Measurements from ENCODE around the gene SORCS3.

The SORCS3 gene

DNA sequence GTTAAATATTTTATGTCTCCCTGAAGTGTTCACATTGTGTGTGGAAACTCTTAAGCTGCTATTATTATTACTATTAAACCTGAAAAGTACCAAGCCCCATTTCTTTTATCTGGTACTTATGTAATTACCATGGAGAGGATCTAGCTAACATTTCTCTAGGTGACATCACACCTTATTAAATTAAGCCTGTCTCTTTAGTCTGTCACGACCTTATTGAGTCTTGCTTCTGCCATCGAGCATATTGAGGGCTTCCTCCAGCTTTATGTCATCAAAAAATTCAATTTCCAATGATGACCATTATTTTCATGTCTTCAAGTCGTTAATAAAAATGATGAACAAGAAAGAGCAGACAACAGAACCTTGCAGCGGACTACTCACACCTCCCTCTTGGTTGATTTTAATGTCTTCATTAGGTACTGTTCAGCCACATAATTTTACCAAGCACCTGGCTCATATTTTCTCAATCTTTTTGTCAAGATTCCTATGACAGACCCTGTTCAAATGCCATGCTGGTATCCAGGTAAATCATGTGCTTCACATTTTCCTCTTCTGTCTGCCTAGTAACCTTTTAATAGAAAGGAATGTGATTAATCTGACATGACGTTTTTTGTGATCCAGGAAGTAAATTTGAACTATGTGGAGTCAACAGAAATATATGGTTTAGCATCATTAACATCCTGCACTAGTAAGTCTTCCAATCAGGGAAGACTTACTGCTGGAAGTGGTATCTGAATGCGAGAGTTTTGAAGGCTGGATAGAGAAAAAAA, 556.7 kb downstream of the SORCS3 start:
- no peak for DNase-seq

DNA sequence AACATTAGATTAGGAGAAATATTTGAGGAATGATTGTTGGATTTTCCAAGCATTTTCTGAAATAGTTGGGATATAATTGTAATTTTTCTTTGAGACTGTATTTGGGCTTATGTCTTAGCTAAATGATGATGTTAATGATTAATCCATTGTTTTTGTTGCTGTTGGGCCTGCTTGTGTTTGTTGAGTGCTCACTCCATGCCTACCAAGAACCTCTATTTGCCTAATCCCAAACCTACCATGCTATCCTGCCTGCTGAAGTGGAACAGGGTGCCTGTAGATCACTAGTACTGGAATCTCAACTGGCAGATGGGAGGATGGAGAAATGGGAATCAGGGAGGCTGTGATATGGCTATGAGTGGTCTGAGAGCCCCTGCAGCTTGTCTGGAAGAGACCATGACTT, 565.5 kb downstream of the SORCS3 start:
- DNase-seq: no peak

DNA sequence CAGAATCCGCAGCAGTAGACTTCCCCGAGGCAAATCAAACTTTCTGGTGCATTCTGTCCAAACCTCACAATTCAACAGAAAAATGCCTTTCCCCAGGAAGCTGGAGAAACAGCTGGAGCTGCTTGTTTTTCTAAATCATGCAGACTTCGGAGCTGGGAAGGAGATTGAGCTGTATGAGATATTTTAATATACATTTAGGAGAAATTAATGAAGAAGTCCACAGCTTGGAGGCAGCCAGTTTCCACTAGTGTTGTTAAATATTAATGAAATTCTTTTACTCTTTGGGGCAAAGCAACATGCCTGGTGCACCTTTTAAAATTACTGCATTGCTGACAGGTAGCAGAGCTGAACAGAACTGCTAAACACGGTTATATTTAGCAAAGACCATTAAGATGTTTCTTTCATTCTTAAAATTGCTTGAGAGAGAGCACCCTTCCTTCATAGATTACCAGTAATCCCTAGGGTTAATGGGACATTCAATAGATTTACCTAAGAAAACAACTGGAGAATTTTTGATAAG, 566.4 kb downstream of the SORCS3 start:
- no peak for DNase-seq

DNA sequence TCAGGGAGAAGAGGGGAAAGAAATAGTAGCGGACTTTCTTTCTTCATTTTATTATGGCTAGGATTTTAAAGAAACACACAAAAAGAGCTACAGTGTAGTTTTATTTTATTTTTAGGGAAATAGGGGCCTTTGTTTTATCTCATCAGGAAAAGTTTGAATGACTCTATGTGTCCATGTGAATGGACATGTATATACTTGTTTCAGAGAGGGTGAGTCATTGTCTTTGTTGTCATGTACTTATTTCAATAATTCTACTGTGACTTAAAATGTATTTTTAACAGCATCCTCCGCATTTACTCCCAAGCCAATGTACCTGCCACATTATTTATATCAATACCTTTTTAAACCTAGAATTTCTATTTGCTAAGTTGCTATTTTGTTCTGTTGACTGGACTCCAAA, 569.5 kb downstream of the SORCS3 start:
- no peak for DNase-seq

DNA sequence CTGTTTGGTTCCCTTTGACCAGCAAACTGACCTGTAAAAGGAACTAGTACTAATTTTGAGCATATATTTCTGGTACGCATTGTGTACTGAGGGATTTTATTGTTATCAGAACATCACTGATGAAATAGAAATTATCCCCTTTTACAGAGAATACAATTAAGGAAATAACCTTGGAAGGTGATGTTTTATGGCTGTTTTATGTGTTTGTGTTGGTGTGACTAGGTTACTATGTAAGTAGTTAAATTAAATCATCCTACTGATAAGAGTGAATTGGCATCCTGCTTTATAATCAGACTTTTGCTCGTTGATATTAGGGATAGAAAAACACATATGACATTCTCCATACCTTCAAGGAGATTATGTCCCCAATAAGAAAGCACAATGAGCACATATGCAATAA, 596.6 kb downstream of the SORCS3 start:
- no peak for DNase-seq

DNA sequence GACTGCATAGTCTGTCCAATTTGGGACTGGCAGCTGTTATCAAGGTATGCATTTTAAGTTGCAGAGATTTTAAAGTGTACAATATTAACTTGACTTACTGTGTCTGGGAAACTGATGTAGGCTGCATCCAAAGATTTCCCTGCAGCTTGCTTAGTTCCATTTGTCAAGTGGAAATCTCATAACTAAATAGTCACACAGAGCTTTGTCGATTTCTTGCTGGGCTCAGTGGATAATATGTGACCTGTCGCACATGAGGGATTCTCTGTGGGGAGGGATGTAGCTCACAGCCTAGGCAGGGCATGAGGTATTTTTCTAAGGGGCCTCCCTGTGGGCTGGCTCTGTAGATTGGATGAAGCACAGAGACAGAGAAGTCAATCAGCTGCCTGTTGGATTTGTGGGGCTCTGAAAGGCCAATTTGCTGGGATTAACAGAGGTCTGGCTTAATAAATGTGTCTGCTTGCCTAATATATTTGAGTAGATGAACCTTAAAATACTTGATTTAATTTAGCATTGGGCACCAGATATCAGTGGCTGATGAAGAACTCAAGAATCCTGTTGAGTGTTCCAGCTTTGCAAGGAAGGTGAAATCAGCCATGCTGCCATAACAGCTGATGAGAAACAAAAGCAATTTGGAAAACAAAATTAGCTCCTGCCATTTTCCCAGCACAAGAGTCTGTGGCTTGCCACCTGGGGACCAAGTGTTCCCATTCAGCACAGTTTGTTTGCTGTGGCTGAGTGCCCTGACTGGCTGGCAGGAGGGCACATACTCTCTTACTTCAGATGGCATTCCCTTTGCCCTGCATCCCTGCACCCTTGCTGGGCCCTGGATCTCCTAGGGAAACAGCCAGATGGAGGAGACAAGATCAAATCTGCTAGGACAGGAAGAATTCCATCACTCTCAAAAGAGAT, 598.5 kb downstream of the SORCS3 start:
- DNase-seq: no peak

DNA sequence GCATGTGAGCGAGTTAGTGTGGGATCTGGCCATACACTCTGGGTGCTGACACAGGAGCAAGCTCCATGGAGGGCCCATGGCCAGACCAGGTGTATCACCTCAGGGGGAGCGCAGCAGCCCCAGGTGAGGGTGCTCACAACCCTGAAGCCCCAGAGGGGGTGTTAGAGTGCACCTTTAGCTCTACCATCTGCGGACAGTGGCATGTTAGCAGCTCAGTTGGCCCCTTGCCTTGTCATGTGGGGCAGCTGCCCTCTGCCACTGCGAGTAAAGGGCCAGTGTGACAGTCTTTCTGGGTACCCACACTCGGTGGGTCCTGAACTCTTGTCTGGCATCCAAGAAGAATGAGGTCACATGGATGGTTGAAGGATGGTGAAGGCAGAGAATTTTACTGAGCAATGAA, 600.2 kb downstream of the SORCS3 start:
- DNase-seq: no peak

DNA sequence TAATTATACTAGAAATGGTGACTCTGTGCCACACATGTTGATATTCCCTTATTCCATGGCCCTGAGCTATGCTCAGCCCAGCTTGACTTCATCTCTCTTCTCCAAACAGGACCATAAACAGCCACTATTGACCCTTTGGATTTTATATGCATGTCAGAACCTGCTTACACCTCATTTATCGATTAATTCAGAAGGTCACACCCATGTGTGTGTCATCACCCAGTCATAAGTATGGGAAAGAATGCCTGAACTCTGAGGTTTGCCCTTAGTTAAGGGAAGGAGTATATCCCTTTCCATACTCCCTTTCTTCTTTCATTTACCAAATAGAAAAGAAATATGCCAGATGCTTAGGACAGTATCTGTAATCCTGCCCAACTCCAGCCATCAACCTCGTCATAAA, 602.3 kb downstream of the SORCS3 start:
- no peak for DNase-seq

DNA sequence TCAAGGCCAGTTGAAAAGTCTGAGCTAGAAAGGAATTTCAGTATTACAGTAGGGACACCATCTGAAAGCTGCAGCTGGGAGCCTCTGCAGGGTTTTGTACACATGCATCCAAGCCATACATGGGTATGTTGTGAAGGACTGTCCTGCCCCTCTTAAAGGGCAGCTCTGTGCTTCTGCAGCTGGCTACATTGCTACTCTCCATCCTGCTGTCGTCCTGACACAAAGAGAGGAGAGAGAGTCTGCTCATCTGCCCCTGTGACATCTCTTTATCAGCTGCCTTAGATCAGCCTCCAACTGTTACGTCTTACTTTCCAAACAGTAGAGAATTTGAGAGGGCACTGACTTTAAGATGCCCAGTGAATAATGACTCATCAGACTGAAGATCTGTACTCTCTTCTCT, 602.7 kb downstream of the SORCS3 start:
- no peak for DNase-seq

DNA sequence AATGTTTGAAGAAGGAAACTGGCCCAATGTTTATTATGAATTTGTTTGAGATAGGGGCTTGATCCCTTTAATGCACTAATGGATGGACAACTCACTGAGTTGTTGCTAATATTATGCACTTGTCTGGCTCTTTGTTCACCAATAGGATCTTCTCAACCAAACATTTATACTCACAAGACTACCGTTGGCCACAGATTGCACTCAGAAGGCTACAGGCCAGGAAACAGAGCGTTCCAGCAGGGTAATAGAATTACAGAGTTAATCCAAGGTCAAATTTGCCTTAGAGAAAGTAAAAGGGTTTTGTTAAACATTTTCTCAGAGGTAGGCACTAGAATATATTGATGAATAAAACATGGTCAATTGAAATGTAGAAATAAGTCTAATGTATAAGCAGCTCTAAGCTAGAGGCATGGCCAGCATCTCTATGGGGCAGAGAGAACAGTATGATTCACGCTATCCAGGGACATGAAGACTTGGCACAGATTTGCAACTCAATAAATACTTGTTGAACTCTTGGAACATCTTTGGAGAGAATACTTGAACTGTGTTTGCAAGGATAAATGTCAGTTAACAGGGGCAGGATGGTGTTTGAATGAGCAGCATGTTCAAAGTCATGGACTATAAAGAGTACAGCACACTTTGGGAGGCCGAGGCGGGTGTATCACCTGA, 606.9 kb downstream of the SORCS3 start:
- DNase-seq: no peak

DNA sequence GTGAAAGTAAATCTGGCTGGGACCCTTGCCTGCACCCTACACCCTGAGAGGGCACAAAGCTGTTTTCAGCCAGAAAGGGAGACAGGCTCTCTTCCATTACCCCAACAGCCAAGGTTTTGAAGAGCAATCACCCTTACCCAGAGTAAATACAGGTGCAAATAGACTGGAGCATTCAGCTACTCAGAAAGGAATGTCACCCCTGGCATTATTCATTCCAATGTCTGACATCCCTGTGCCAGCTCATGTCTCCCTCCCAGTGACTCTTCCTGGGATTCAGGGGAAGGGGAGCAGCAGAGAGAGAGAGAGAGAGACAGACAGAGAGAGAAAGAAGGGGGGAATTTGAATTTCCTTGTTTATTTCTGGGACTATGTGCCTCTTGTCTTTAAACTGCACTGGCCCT, 611.8 kb downstream of the SORCS3 start:
- no peak for DNase-seq

DNA sequence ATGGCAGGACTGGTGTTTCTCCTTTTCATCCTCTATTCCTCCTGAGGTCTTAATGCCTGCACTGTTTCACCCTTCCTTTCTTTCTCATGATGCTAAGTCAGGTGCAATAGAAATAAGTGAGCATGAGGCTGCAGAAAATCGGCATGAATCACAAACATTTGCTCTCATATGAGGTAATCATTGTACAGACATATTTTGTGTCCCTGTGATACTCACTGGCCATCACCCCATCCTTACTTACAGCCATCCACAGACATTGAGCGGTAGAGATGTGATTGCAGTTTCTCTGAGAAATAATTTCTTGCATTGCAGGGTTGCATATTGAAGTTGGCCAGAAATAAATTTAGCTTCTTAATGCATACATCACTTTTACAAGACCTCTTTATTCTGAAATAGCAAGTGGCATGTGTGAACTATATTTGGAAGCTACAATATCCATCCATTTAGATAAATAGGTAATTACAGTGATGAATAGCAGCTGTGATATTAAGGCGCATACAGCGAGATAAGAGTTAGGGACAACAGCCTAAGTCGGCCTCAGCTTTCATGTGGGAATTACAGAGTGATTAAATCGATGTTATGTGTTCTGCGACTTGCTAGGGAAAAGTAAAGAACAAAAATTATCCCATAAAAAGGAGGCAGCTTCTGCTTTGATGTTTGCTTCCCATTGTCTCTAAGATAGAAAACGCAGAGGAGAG, 612.6 kb downstream of the SORCS3 start:
- DNase-seq: no peak

DNA sequence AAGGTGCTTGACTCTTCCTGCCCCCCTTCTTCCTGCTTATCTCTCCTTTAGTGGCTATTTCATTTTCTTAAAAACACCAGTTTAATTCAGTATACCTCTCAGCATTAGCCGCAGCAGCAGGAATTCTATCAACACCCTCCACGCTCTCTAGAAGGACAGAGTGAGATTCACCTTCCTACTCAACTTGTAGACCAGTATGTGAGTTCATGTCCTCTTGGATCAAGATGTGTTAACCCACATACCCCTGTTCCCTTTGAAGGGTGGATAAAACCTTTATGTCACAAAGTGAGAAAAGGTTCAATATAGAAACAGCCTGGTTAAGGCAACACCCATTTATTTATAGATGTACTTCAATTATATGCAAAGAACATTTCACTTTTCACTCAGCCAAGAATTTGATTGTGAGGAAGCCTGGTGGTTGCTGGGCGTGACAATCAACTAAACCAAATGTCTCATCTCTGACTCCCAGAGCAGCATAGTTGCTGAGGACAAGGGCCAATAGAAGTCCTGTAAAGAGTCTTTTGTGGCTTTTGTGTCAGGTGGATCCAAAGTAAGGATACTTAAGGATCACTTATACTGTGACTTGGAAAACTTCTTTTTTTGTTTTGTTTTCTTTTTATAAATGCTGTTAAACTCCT, 617.1 kb downstream of the SORCS3 start:
- DNase-seq: no peak

DNA sequence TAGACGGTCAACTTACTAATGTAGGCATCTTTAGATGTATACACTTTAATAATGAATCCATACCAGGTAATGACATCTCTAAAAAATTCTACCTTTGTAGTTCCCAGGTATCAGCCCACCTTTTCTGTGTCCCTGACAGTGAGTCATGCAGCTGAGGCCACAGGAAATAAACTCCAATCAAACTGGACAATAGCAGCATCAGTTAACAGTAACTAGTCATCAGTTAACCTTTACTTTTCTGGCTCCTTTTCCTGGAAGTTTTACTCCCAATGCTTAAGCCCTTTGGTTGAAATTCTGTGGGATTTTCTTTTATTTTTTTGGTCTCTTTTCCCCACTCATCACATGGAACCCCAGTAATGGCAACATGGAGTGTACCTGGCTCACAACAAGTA, 617.6 kb downstream of the SORCS3 start:
- no peak for DNase-seq

DNA sequence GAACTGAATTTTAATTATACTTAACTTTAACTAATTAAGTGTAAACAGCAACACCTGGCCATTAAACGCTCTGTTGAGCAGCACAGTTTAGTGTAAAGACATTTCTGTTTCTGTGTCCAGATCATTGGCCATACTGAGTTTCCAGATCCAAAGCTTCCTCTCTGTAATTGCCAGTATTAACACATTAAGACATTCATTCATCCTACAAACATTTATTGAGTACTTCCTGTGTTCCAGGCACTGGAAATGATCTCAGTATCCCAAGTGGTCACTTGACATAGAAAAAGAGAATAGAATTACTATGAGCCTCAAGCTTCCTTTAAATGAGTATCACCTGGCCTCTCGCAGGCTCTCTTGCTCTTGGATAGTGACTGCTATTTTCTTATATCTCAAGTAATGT, 618.1 kb downstream of the SORCS3 start:
- DNase-seq: no peak

DNA sequence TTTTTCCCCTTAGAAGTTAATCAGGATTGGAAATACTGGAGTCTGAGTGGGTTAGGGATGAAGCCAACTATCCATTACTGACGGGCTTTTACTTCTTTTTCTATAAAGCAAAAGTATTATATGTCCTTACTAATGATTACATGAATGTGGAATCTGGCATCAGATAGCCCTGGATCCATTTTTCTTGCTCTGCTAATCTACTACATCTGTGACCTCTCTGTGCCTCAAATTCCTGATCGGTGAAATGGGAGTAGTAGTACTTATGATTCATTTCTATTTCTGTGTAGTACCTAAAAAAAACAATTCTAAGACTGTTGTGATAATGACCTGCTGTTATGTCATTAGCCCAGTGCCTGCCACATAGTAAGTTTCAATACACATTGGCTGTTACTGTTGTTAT, 621.6 kb downstream of the SORCS3 start:
- no peak for DNase-seq

DNA sequence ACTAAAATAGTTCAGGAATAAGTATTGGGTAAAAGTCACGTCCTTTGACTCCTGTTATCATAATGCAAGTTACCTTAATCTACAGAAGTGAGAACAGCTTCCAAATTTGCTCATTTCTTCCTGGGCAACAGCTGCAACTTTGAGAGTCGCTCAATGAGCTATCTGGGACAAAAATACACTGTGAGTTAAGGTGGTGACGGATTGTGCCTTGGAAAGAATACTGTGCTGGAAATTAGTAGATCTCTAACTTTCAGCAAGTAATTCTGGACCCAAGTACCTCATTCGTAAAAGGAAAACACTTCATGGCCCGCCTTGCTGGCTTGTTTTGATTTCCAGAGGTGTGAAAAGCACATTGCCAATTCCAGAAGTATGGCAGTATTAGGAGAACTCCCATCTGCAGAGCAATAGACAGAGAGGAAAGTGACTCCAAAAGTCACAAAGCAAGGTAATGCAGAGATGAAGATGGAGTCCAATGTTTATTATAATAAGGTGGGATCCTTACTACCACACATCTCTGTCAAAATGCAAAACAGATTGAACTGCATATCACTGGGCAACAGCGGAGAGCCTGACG, 626.0 kb downstream of the SORCS3 start:
- DNase-seq: no peak

DNA sequence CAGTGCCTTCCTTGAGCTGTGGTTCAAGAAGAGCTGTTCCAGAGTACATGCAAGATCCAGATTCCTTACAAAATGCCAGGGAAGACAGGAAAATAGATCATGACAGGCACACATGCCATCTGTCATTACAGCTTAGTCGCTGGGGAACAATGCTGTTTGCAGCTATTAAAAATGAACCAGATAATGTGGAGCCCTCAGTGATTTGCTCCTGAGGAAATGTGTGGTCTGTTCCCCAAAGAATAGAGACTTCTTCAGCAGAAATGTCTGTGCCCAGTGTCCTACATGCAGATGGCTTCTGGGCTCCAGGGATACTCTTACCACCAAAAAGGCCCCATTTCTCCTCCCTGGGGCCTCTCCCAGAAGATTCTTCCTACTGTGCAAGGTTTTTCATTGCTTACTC, 627.9 kb downstream of the SORCS3 start:
- no peak for DNase-seq

DNA sequence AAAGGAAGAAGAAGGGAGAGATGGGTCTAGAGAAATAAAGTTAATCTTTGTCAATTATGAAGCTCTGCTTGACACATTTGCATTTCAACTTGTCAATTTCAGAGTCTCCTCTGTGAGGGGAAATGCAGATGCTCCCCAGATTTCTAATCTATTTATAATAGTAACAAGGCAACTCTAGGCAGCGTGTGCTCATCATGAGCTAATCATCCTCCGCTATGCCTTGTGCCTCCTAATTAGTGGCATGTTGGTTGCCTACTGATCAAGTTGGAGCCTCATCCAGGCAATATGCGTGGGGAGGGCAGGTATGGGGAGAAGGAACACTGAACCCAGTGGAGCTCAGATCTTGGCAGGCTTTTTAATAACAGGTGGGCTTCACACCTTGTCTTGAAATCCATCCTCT, 628.6 kb downstream of the SORCS3 start:
- no peak for DNase-seq

DNA sequence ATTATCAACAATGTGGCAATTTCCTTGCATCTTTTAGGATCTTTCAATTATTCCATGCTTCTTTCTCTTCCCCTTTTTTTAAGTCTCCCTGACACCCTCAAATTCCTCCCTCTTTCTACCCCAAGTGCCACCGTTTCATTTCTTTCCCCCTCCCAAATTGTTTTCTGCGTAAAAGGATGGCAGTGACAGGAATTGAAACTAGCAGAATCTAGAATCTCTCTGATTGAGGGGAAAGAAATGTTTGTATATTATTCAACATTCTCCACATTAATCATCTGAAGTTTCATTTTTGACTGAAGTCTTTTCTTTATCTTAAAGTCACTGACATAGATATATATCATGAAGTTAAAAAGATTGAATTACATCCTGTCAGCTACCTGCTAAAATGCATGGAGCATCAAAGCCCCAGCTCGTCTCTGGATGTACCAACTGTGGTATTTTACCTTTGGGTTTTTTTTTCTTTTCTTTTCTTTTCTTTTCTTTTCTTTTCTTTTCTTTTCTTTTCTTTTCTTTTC, 633.5 kb downstream of the SORCS3 start:
- no peak for DNase-seq

DNA sequence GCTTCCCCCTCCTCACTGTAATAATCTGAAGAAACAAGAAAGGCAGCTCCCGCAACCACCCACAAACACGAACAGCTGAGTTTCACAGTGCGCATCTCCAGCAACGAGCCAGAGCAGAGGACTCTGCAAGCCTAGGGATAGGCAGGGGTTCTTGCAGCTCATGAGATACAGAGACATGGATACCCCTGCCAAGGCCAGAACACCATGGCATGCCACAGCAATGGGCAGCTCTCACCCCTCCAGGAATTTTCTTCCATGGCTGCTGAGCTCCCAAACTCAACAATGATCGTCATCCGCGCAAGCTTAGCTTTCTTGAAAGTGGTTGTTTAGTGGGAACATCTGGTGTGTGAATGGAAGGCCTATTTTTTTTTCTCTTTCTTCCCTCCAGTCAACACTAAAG, 637.3 kb downstream of the SORCS3 start:
- no peak for DNase-seq

DNA sequence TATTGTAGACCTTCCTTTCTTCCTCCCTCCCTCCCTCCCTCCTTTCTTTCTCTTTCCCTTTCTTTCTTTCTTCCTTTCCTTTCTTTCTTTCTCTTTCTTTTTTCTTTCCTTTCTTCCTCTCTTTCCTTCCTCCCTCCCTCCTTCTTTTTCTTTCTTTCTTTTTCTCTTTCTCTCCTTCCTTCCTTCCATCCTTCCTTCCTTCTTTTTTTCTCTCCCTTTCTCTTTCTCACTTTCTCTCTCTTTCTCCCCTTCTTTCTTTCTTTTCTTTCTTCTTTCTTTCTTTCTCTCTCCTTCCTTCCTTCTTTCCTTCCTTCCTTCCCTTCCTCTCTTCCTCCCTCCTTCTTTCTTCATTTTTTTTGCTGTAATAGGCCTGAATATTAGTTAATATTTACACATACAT, 638.0 kb downstream of the SORCS3 start:
- DNase-seq: no peak
